A673 (cell line): ENCODE measurements around the gene NBAS. TPM values are rescaled to one million over a fixed set of nuclear protein-coding genes. Genes with fewer than 3 reads are reported as not detected.

ENCODE experiments used
- BruUV-seq: library from RNA; stranded (reverse); fragments of 400-500 nt; replicated peaks from 2 replicates; lab custom pipeline; 2021; lab: Mats Ljungman, UMichigan
- CTCF ChIA-PET: fragments of 300-600 bp; sonication (Branson Sonifier 250); formaldehyde crosslinking; loops from one replicate; lab custom pipeline; 2022; ENCODE audit warnings: antibody characterized with exemption; lab: Charles Lee
- POLR2A ChIA-PET: fragments of 300-600 bp; sonication (Branson Sonifier 250); formaldehyde crosslinking; loops from one replicate; lab custom pipeline; 2022; ENCODE audit warnings: antibody characterized with exemption; ENCODE audit not compliant: low non-redundant PET; lab: Charles Lee
- DNase-seq: peaks from one replicate; pipeline ENCODE4 v3.0.0-alpha.2; 2015; ENCODE audit warnings: low spot score
- H3K27ac ChIP-seq: fragments of 200-600 bp; sonication (generic); 2 replicates; pipeline ENCODE4 v1.5.1; 2016; ENCODE audit warnings: mixed run types, low read depth, mild to moderate bottlenecking, mixed read lengths, antibody characterized with exemption, low read length; ENCODE audit not compliant: poor library complexity, severe bottlenecking
- H3K27me3 ChIP-seq: fragments of 200-600 bp; sonication (generic); replicated peaks from 2 replicates; pipeline ENCODE4 v1.6.1; 2017; ENCODE audit warnings: mixed run types, low read depth, mild to moderate bottlenecking, mixed read lengths, antibody characterized with exemption, low read length; ENCODE audit not compliant: insufficient read depth, poor library complexity
- H3K36me3 ChIP-seq: fragments of 200-600 bp; sonication (generic); 2 replicates; pipeline ENCODE4 v1.6.1; 2016; ENCODE audit warnings: mixed run types, mild to moderate bottlenecking, mixed read lengths, antibody characterized with exemption, low read length; ENCODE audit not compliant: insufficient read depth, poor library complexity, severe bottlenecking
- H3K4me1 ChIP-seq: fragments of 200-600 bp; sonication (generic); 2 replicates; pipeline ENCODE4 v1.6.1; 2017; ENCODE audit warnings: mixed run types, mild to moderate bottlenecking, mixed read lengths, antibody characterized with exemption, low read length; ENCODE audit not compliant: insufficient read depth, poor library complexity, severe bottlenecking
- H3K4me3 ChIP-seq: fragments of 200-600 bp; sonication (generic); 2 replicates; pipeline ENCODE4 v1.5.1; 2016; ENCODE audit warnings: low read depth, mixed run types, mild to moderate bottlenecking, mixed read lengths, low read length; ENCODE audit not compliant: poor library complexity, severe bottlenecking
- H3K9me3 ChIP-seq: fragments of 200-600 bp; sonication (generic); 2 replicates; pipeline ENCODE4 v1.6.1; 2016; ENCODE audit warnings: mixed run types, low read depth, mild to moderate bottlenecking, mixed read lengths, antibody characterized with exemption, low read length; ENCODE audit not compliant: poor library complexity, severe bottlenecking
- EZH2 ChIP-seq: fragments of 200-600 bp; sonication (generic); IDR thresholded peaks from 2 replicates; pipeline ENCODE4 v1.6.1; 2017; ENCODE audit warnings: borderline replicate concordance, low read depth, mild to moderate bottlenecking, mixed read lengths, antibody characterized with exemption, low read length; ENCODE audit not compliant: poor library complexity, severe bottlenecking
- intact Hi-C: fragments of 100-400 bp; cut with micrococcal nuclease; formaldehyde crosslinking; loops from one replicate; pipeline ENCODE4 v1.10.0; 2022; ENCODE audit not compliant: unreplicated experiment
- total RNA-seq: library from RNA; stranded (reverse); gene quantifications from 2 replicates; pipeline ENCODE4 v1.2.3, GENCODE V29; 2021
- TF ChIP-seq, protein P1 (sequence below): fragments of 300-800, 200-600 bp; sonication (generic); conservative IDR thresholded peaks from 2 replicates; pipeline ENCODE4 v1.5.1; 2017; ENCODE audit warnings: low read depth, mild to moderate bottlenecking, antibody characterized with exemption, low read length, moderate library complexity, mixed read lengths

NBAS gene
- total RNA-seq, 1 experiment from 2014 or later = 38.7 TPM

DNA sequence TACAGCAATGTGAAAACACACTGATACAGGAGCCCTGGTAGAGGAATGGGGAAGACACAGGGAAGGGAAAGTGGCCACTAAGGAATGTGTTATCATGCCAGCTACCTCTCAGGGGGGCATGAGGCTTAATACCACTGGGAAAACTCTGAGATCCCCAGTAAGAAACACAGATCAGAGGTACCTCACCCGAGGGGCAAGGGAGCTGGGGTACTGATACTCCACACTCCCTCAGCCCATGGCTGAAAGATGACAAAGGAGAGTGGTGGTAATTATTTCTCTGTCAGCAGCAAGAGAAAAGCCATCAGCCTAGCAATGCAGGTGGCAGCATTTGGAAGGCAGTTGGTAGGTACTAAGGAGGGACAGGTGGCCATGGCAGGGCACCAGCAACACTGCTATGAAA, 434.8 kb downstream of the NBAS start:
- no TSS peak for BruUV-seq
- TF ChIP-seq, protein P1, sequence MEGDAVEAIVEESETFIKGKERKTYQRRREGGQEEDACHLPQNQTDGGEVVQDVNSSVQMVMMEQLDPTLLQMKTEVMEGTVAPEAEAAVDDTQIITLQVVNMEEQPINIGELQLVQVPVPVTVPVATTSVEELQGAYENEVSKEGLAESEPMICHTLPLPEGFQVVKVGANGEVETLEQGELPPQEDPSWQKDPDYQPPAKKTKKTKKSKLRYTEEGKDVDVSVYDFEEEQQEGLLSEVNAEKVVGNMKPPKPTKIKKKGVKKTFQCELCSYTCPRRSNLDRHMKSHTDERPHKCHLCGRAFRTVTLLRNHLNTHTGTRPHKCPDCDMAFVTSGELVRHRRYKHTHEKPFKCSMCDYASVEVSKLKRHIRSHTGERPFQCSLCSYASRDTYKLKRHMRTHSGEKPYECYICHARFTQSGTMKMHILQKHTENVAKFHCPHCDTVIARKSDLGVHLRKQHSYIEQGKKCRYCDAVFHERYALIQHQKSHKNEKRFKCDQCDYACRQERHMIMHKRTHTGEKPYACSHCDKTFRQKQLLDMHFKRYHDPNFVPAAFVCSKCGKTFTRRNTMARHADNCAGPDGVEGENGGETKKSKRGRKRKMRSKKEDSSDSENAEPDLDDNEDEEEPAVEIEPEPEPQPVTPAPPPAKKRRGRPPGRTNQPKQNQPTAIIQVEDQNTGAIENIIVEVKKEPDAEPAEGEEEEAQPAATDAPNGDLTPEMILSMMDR = no peak
- no peak for TF ChIP-seq EZH2
- Histone ChIP-seq H3K27me3 (no peaks in the 10 kb centered on the region), H3K4me3 (no peak overlapping the region), H3K27ac (no peak overlapping the region), H3K4me1 (no peaks in the 10 kb centered on the region), H3K36me3 (no peaks in the 10 kb centered on the region), H3K9me3 (no peaks in the 10 kb centered on the region)
- intact Hi-C loops = no loop called here
- ChIA-PET POLR2A (no interaction called here), CTCF (no interaction called here)
- no peak for DNase-seq

DNA sequence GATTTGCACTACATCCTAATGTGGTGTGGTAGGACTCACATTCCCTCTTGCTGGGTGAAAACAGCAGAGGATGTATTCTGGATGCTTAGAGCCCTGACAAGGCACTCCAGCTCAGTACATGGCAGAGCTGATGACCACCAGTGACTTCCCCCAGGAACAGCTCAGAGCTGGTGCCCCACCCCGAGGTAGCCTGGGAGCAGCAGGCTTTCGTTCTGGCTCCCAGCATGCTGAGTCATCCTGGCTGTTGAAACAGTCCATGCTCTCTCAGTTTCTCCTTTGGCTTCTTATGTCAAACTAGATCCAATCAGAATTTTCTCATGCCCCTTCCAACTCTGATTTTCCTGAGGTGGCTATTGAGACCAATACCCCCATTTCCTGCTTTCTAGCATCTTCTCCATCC, 438.2 kb downstream of the NBAS start:
- POLR2A ChIA-PET = no interaction called here
- H3K4me1 ChIP-seq = peaks cover 9% of the 10 kb centered on the region
- no peak for DNase-seq
- CTCF ChIA-PET = no interaction called here
- no peaks in the 10 kb centered on the region for H3K27me3 ChIP-seq
- no peaks in the 10 kb centered on the region for H3K9me3 ChIP-seq
- no TSS peak for BruUV-seq
- H3K27ac ChIP-seq = no peak overlapping the region
- no peaks in the 10 kb centered on the region for H3K36me3 ChIP-seq
- TF ChIP-seq EZH2 = no peak
- TF ChIP-seq, protein P1 = no peak
- no peak overlapping the region for H3K4me3 ChIP-seq
- intact Hi-C loops = no loop called here

DNA sequence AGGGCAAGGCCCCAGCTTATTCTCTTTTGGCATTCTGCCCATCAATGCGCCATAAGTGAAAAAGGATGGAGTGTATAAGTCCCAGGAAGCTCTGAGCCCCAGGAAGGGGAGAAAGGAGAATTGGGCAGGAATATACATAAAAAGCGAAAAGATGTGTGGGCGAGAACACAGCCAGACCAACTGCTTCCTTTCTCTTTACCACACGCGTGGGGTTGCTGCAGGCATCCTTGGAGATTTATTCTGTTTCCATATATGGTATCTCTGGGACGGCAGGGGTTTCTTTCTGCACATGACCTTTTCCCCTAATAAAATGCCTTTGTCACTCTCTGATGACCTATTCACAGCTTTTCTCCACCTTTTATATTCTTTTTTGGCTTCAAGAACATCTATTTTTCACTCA, 440.5 kb downstream of the NBAS start:
- no TSS peak for BruUV-seq
- no peak overlapping the region for H3K4me3 ChIP-seq
- H3K9me3 ChIP-seq = no peaks in the 10 kb centered on the region
- ChIA-PET CTCF (no interaction called here), POLR2A (no interaction called here)
- H3K36me3 ChIP-seq = no peaks in the 10 kb centered on the region
- peaks cover 9% of the 10 kb centered on the region for H3K4me1 ChIP-seq
- no peak overlapping the region for H3K27ac ChIP-seq
- TF ChIP-seq EZH2 = no peak
- TF ChIP-seq, protein P1 = no peak
- no peaks in the 10 kb centered on the region for H3K27me3 ChIP-seq
- peak; percentile 55 for DNase-seq
- intact Hi-C loops = no loop called here
